Esophagus squamous epithelium (tissue), 5 donors: ENCODE data around the gene CAMKMT. TPM values are rescaled to one million over a fixed set of nuclear protein-coding genes. Genes with fewer than 3 reads are reported as not detected.
A peak's percentile ranks its signal among the peaks of the same experiment; 100 is the strongest.

ENCODE experiments used
- DNase-seq: peaks from one replicate; lab custom pipeline; 2025; lab: John Stamatoyannopoulos, UW
- H3K27ac ChIP-seq, 4 donors: fragments of 200-600 bp; sonication (generic); one replicate each; pipeline ENCODE4 v1.5.1; 2016 to 2019; ENCODE audit warnings: mild to moderate bottlenecking in 1 of 4
- H3K27me3 ChIP-seq, 4 donors: fragments of 200-600 bp; sonication (generic); 1 replicate in 3 of 4; 2 replicates in 1 of 4; pipeline versions ENCODE4 v1.5.1 to v1.6.0; 2017 to 2021; ENCODE audit warnings: antibody characterized with exemption in 1 of 4
- H3K36me3 ChIP-seq, 3 donors: fragments of 200-600 bp; sonication (generic); one replicate each; pipeline ENCODE4 v1.5.1; 2016 to 2019
- H3K4me1 ChIP-seq, 3 donors: fragments of 200-600 bp; sonication (generic); one replicate each; pipeline ENCODE4 v1.5.1; 2017 to 2019
- H3K4me3 ChIP-seq, 4 donors: fragments of 200-600 bp; sonication (generic); 1 replicate in 3 of 4; 2 replicates in 1 of 4; pipeline ENCODE4 v1.5.1; 2016 to 2019; ENCODE audit warnings: mild to moderate bottlenecking in 2 of 4, moderate library complexity in 1 of 4
- H3K9me3 ChIP-seq, 3 donors: fragments of 200-600 bp; sonication (generic); one replicate each; pipeline ENCODE4 v1.5.1; 2016 to 2019
- POLR2A ChIP-seq, 4 donors: fragments of 450-650 bp; IDR thresholded peaks; one replicate each; pipeline ENCODE4 v1.6.1; 2017; ENCODE audit warnings: antibody characterized with exemption in 4 of 4, mild to moderate bottlenecking in 4 of 4, moderate library complexity in 3 of 4
- WGBS, 2 donors: methylation state at CpG; one replicate each; pipeline ENCODE4 v1.1.5; 2018; 5-methylcytosine and 5-hydroxymethylcytosine counted together
- intact Hi-C: fragments of 100-400 bp; cut with DNase I; formaldehyde crosslinking; loops from one replicate; pipeline ENCODE4 v1.15.0; 2022
- total RNA-seq, 4 donors: library from RNA; depleted of rRNA; stranded (reverse); fragments of >200 nt; gene quantifications; one replicate each; pipeline ENCODE4 v1.1.0, GENCODE V29; 2016
- TF ChIP-seq, protein P1 (sequence below), 6 experiments: fragments of 450-650 bp in 4 of 6; fragments of 200-600 bp in 2 of 6; sonication (generic) in 2 of 6; IDR thresholded peaks; one replicate each; pipeline ENCODE4 v1.5.1; 2016 to 2019; ENCODE audit warnings: antibody characterized with exemption in 6 of 6, mild to moderate bottlenecking in 4 of 6, moderate library complexity in 4 of 6
- donor health status: DM: yes; HTN: yes; CAD: no.

CAMKMT gene
- total RNA-seq, 4 donors from 2014 or later: 5.7 to 14.4 (median 10.6) TPM

DNA sequence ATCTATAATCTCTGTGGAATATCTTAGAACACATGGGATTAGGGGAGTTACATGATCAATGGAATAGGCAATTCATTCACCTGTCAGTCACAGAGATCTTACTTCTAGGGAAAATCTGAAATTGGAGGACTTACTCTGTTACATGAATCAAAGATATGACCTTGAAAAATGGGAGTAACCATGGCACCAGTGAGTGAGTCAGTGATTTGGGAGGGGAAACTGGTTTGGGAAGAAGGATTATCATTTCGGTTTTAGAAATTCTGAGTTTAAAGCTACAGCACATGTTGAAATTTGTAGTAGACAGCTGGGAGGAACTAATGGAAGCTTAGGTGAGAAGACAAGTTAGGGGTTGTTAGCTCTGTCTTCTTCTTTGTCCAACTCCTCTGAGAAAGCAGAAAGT, 153.7 kb downstream of the CAMKMT start:
- intact Hi-C loops: no loop called here
- 28 to 50% methylated on average over 1 of the region's 1 CpG for WGBS, 2 donors
- H3K27me3 ChIP-seq: no peaks in the 10 kb centered on the region
- H3K4me3 ChIP-seq: no peak overlapping the region
- peaks cover 0 to 19% (median 5%) of the 10 kb centered on the region in 3 donors for H3K4me1 ChIP-seq
- TF ChIP-seq POLR2A (IDR thresholded peaks at IDR 0.05): no peak
- TF ChIP-seq, protein P1, sequence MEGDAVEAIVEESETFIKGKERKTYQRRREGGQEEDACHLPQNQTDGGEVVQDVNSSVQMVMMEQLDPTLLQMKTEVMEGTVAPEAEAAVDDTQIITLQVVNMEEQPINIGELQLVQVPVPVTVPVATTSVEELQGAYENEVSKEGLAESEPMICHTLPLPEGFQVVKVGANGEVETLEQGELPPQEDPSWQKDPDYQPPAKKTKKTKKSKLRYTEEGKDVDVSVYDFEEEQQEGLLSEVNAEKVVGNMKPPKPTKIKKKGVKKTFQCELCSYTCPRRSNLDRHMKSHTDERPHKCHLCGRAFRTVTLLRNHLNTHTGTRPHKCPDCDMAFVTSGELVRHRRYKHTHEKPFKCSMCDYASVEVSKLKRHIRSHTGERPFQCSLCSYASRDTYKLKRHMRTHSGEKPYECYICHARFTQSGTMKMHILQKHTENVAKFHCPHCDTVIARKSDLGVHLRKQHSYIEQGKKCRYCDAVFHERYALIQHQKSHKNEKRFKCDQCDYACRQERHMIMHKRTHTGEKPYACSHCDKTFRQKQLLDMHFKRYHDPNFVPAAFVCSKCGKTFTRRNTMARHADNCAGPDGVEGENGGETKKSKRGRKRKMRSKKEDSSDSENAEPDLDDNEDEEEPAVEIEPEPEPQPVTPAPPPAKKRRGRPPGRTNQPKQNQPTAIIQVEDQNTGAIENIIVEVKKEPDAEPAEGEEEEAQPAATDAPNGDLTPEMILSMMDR (IDR thresholded peaks at IDR 0.05): no peak
- peak overlapping the region in 2 of 4 donors; percentile 33 to 45 for H3K27ac ChIP-seq
- H3K9me3 ChIP-seq: peaks cover 0 to under 1% (median 0%) of the 10 kb centered on the region in 3 donors
- no peaks in the 10 kb centered on the region for H3K36me3 ChIP-seq
- DNase-seq: no peak

DNA sequence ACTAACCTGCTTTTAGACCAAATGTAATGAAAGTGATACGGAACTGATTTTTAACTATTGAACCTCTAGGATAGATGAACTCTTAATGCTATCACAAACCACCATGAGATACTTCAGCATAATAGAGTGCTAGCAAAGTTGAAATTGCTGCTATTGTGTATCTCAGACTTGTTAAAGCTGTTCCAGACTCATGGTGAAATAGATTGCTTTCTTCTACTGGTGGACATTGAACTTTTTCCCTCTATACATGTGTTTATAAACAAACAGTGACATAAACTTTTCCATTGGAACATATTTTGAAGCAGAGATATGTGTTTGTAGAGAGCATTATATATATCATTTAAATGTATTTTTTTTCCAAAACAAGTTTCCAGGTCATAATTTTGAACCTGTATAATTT, 157.3 kb downstream of the CAMKMT start:
- TF ChIP-seq POLR2A (IDR thresholded peaks at IDR 0.05): no peak
- TF ChIP-seq, protein P1 (IDR thresholded peaks at IDR 0.05): no peak
- WGBS, 2 donors: 96 to 100% methylated on average over 1 of the region's 1 CpG

DNA sequence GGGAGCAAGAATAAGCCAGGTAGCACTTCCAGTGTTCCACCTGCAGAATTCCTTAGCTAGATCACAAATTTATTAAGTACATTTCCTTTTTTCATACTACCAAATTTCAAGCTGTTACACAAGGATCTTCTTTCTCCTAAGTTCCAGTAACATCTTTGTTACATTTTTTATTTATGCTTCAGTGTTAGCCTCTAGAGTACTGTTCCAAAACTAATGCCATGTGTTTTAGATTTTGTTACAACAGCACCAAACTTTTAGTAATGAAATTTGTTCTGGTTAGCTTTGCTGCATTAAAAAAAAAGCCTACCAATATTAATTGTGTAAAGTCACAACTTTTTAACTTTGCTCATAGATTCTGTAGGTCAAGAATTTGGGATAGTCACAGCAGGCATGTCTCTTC, 161.1 kb downstream of the CAMKMT start:
- no peak overlapping the region for H3K27ac ChIP-seq
- H3K4me3 ChIP-seq: no peak overlapping the region
- TF ChIP-seq, protein P1 (IDR thresholded peaks at IDR 0.05): no peak
- no peak for TF ChIP-seq POLR2A (IDR thresholded peaks at IDR 0.05)
- no peak for DNase-seq
- intact Hi-C loops: no loop called here
- H3K4me1 ChIP-seq: no peaks in the 10 kb centered on the region
- no peaks in the 10 kb centered on the region for H3K36me3 ChIP-seq
- H3K9me3 ChIP-seq: peaks cover 0 to 23% (median 14%) of the 10 kb centered on the region in 3 donors
- no peaks in the 10 kb centered on the region for H3K27me3 ChIP-seq

More for the DNA sequence above, 157.3 kb downstream of the CAMKMT start:
- no peak overlapping the region for H3K27ac ChIP-seq
- no peak for DNase-seq
- H3K36me3 ChIP-seq: no peaks in the 10 kb centered on the region
- H3K9me3 ChIP-seq: peaks cover 0 to 23% (median 14%) of the 10 kb centered on the region in 3 donors
- intact Hi-C loops: no loop called here
- peaks cover 0 to 19% (median 5%) of the 10 kb centered on the region in 3 donors for H3K4me1 ChIP-seq
- no peak overlapping the region for H3K4me3 ChIP-seq
- no peaks in the 10 kb centered on the region for H3K27me3 ChIP-seq

DNA sequence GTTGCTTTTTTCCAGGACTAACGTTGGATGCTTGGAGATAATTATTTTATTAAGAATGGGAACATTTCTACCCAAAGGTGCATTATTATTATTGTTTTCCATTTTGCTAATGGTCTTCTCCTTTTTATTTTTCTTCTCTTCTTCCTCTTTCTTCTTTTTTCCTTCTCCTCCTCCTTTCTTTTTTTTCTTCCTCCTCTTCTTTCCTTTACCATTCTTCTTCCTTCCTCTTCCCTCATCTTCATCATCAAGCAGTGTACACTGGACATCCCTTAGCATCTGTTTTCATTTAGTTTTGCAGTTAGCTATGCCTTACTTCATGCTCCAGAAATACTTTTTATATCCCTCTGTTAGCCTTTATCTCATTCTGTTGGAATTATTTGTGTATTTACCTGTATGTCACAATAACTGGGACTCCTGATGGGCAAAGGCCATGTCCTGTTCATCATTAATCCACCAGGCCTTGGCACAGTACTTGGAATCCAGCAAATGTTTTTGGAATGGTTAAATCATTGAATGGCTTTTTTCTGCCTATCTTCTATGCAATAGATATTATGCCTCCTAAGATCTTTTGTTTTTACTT, 162.7 kb downstream of the CAMKMT start:
- Histone ChIP-seq H3K27me3 (no peaks in the 10 kb centered on the region), H3K4me1 (no peaks in the 10 kb centered on the region), H3K9me3 (peaks cover 0 to 23% (median 14%) of the 10 kb centered on the region in 3 donors), H3K4me3 (no peak overlapping the region), H3K36me3 (no peaks in the 10 kb centered on the region), H3K27ac (no peak overlapping the region)
- WGBS, 2 donors: 63 to 95% methylated on average over 1 of the region's 1 CpG
- TF ChIP-seq, protein P1 (IDR thresholded peaks at IDR 0.05): no peak
- TF ChIP-seq POLR2A (IDR thresholded peaks at IDR 0.05): no peak
- no peak for DNase-seq
- intact Hi-C loops: no loop called here

DNA sequence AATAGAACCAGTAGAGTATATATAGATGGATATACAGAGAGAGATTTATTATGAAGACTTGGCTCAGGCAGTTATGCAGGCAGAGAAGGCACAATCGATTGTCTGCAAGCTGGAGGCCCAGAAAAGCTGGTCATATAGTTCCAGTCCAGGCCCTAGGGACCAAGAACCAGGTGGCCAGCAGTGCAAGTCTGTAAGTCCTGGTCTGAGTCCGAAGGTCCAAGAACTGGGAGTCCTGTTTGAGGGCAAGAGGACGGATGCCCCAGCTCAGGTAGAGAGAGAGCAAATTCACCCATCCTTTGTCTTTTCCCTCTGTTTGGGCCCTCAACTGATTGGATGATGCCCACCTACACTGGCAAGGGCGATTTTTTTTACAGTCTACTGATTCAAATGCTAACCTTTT, 164.6 kb downstream of the CAMKMT start:
- H3K4me1 ChIP-seq: no peaks in the 10 kb centered on the region
- intact Hi-C loops: no loop called here
- H3K9me3 ChIP-seq: peaks cover 0 to 14% (median 9%) of the 10 kb centered on the region in 3 donors
- DNase-seq: no peak
- WGBS, 2 donors: 84 to 99% methylated on average over 4 of the region's 4 CpGs
- H3K4me3 ChIP-seq: no peak overlapping the region
- no peaks in the 10 kb centered on the region for H3K36me3 ChIP-seq
- H3K27ac ChIP-seq: no peak overlapping the region
- no peaks in the 10 kb centered on the region for H3K27me3 ChIP-seq
- TF ChIP-seq, protein P1 (IDR thresholded peaks at IDR 0.05): no peak
- no peak for TF ChIP-seq POLR2A (IDR thresholded peaks at IDR 0.05)
